Suppressor macrophage treated with lipopolysaccharide for 4 hours (primary cell): ENCODE measurements around the gene KCNIP1.

ENCODE experiments used
- DNase-seq: peaks from one replicate; pipeline ENCODE4 v3.0.0-alpha.2; 2020

Gene KCNIP1

GRCh38 chr5:170655476-170655875 lies 151.7 kb downstream of the KCNIP1 start:
- no peak for DNase-seq

GRCh38 chr5:170655920-170656319 lies 152.1 kb downstream of the KCNIP1 start:
- DNase-seq, result no peak

- DNase-seq, result no peak
Observed at GRCh38 chr5:170656346-170656745, 152.5 kb downstream of the KCNIP1 start.

- DNase-seq, result no peak
Observed at GRCh38 chr5:170660531-170660930, 156.7 kb downstream of the KCNIP1 start.

- DNase-seq, result no peak
Observed at GRCh38 chr5:170662966-170663365, 159.1 kb downstream of the KCNIP1 start.

GRCh38 chr5:170678811-170679210 lies 175.0 kb downstream of the KCNIP1 start:
- DNase-seq, result no peak

- peak; percentile 48 for DNase-seq
Observed at GRCh38 chr5:170681013-170681433, 177.2 kb downstream of the KCNIP1 start.

- DNase-seq, result peak; percentile 2
Observed at GRCh38 chr5:170691657-170692056, 187.8 kb downstream of the KCNIP1 start.

GRCh38 chr5:170693701-170694100 lies 189.9 kb downstream of the KCNIP1 start:
- no peak for DNase-seq

GRCh38 chr5:170694911-170695310 lies 191.1 kb downstream of the KCNIP1 start:
- no peak for DNase-seq

- DNase-seq, result no peak
Observed at GRCh38 chr5:170697031-170697430, 193.2 kb downstream of the KCNIP1 start.

- no peak for DNase-seq
Observed at GRCh38 chr5:170700503-170700902, 196.7 kb downstream of the KCNIP1 start.

GRCh38 chr5:170701334-170701733 lies 197.5 kb downstream of the KCNIP1 start:
- no peak for DNase-seq

- no peak for DNase-seq
Observed at GRCh38 chr5:170704417-170705192, 200.8 kb downstream of the KCNIP1 start.

GRCh38 chr5:170709640-170710039 lies 205.8 kb downstream of the KCNIP1 start:
- DNase-seq, result no peak

GRCh38 chr5:170711300-170711699 lies 207.5 kb downstream of the KCNIP1 start:
- DNase-seq, result no peak

GRCh38 chr5:170715141-170715540 lies 211.3 kb downstream of the KCNIP1 start:
- DNase-seq, result no peak

GRCh38 chr5:170716396-170716795 lies 212.6 kb downstream of the KCNIP1 start:
- DNase-seq, result no peak

GRCh38 chr5:170719551-170719950 lies 215.7 kb downstream of the KCNIP1 start:
- DNase-seq, result no peak

GRCh38 chr5:170720179-170720578 lies 216.4 kb downstream of the KCNIP1 start:
- DNase-seq, result no peak

GRCh38 chr5:170720984-170721383 lies 217.2 kb downstream of the KCNIP1 start:
- no peak for DNase-seq

- DNase-seq, result no peak
Observed at GRCh38 chr5:170721681-170722080, 217.9 kb downstream of the KCNIP1 start.

GRCh38 chr5:170722316-170722715 lies 218.5 kb downstream of the KCNIP1 start:
- DNase-seq, result no peak

GRCh38 chr5:170731052-170731451 lies 227.2 kb downstream of the KCNIP1 start:
- DNase-seq, result no peak

- DNase-seq, result no peak
Observed at GRCh38 chr5:170732685-170733084, 228.9 kb downstream of the KCNIP1 start.
